GM12878 (cell line): ENCODE data around the gene MRPL37. TPM values are rescaled to one million over a fixed set of nuclear protein-coding genes. Genes with fewer than 3 reads are reported as not detected.

Experiments
- ATAC-seq: fragments of 200-7000 bp; cut with Tn5 transposase; 3 replicates; pipeline ENCODE4 v1.9.1; 2020; ENCODE audit warnings: mild to moderate bottlenecking, moderate library complexity
- BruUV-seq: library from RNA; stranded (reverse); fragments of 400-500 nt; replicated peaks from 2 replicates; lab custom pipeline; 2021; lab: Mats Ljungman, UMichigan
- CTCF ChIA-PET: fragments of 300-600 bp; sonication (Branson Sonifier 250); formaldehyde crosslinking; extraction: SDS; loops from one replicate; lab custom pipeline; 2021; ENCODE audit warnings: inconsistent platforms; lab: Yijun Ruan, JAX
- POLR2A ChIA-PET: fragments of 350-600 bp; formaldehyde crosslinking; extraction: SDS; loops from one replicate; lab custom pipeline; 2021; ENCODE audit warnings: inconsistent platforms; lab: Charles Lee
- RAD21 ChIA-PET: fragments of 300-600 bp; sonication (Branson Sonifier 250); formaldehyde crosslinking; loops from one replicate; lab custom pipeline; 2023; ENCODE audit warnings: antibody characterized with exemption; ENCODE audit not compliant: unreplicated experiment; lab: Charles Lee
- SMC1A ChIA-PET: fragments of 300-600 bp; sonication (Branson Sonifier 250); formaldehyde crosslinking; loops from one replicate; lab custom pipeline; 2023; ENCODE audit not compliant: unreplicated experiment, uncharacterized antibody; lab: Charles Lee
- DNase-seq: peaks from one replicate; pipeline ENCODE4 v3.0.0-alpha.2; 2011; ENCODE audit warnings: low read depth, low spot score
- FAIRE-seq: peaks from 3 replicates; lab custom pipeline; 2011; peaks lifted over from hg19 to GRCh38; lab: Jason Lieb, UNC
- H2AFZ ChIP-seq: 2 replicates; pipeline ENCODE4 v1.6.0; 2011; ENCODE audit warnings: low read depth, low read length, control low read depth; ENCODE audit not compliant: control insufficient read depth
- H3K27ac ChIP-seq: 2 replicates; pipeline ENCODE4 v1.5.1; 2011; ENCODE audit warnings: control low read depth; ENCODE audit not compliant: control insufficient read depth, insufficient read depth
- H3K27me3 ChIP-seq, 2 experiments: replicated peaks in 1 of 2; 2 replicates each; pipeline versions ENCODE4 v1.6.0 to v1.6.1; 2011; ENCODE audit warnings: low read length in 1 of 2; ENCODE audit not compliant: control insufficient read depth in 2 of 2, insufficient read depth in 2 of 2
- H3K36me3 ChIP-seq, 2 experiments: 2 replicates each; pipeline ENCODE4 v1.5.1; 2011; ENCODE audit warnings: low read length in 1 of 2; ENCODE audit not compliant: control insufficient read depth in 2 of 2, insufficient read depth in 2 of 2
- H3K4me1 ChIP-seq: 2 replicates; pipeline ENCODE4 v1.6.1; 2011; ENCODE audit warnings: mild to moderate bottlenecking, low read length, moderate library complexity, mixed read lengths; ENCODE audit not compliant: control insufficient read depth, insufficient read depth
- H3K4me2 ChIP-seq: 2 replicates; pipeline ENCODE4 v1.6.0; 2011; ENCODE audit warnings: control low read depth; ENCODE audit not compliant: control insufficient read depth, insufficient read depth
- H3K4me3 ChIP-seq: fragments of 200-600 bp; sonication (generic); 2 replicates; pipeline ENCODE4 v1.5.1; 2016
- H3K79me2 ChIP-seq: 2 replicates; pipeline ENCODE4 v1.6.0; 2011; ENCODE audit warnings: low read length; ENCODE audit not compliant: control insufficient read depth, insufficient read depth
- H3K9ac ChIP-seq: 2 replicates; pipeline ENCODE4 v1.8.0; 2011; ENCODE audit warnings: low read length, control low read depth, mixed read lengths; ENCODE audit not compliant: control insufficient read depth, insufficient read depth
- H3K9me3 ChIP-seq: replicated peaks from 3 replicates; pipeline ENCODE4 v1.5.1; 2011; ENCODE audit warnings: mild to moderate bottlenecking, low read length; ENCODE audit not compliant: control insufficient read depth, insufficient read depth
- H4K20me1 ChIP-seq: 2 replicates; pipeline ENCODE4 v1.6.0; 2011; ENCODE audit not compliant: control insufficient read depth, insufficient read depth
- CHD2 ChIP-seq: IDR thresholded peaks from 2 replicates; pipeline ENCODE4 v1.6.1; 2011; ENCODE audit warnings: low read depth, low read length, improper control_type of control experiment, borderline replicate concordance
- FOS ChIP-seq: IDR thresholded peaks from 3 replicates; pipeline ENCODE4 v1.6.1; 2011; ENCODE audit warnings: borderline replicate concordance; ENCODE audit not compliant: insufficient read length; ENCODE audit errors: extremely low read depth
- NR2F1 ChIP-seq: fragments of 450-650 bp; conservative IDR thresholded peaks from 2 replicates; pipeline ENCODE4 v1.6.1; 2017; ENCODE audit warnings: mild to moderate bottlenecking
- PKNOX1 ChIP-seq: fragments of 450-650 bp; IDR thresholded peaks from 2 replicates; pipeline ENCODE4 v1.6.1; 2016; ENCODE audit warnings: mild to moderate bottlenecking
- RELB ChIP-seq: fragments of 450-650 bp; IDR thresholded peaks from 2 replicates; pipeline ENCODE4 v1.6.1; 2017; ENCODE audit warnings: low read depth, mild to moderate bottlenecking, moderate library complexity
- STAT1 ChIP-seq: fragments of 450-650 bp; conservative IDR thresholded peaks from 2 replicates; pipeline ENCODE4 v1.6.1; 2014; ENCODE audit warnings: antibody characterized with exemption, mild to moderate bottlenecking
- WGBS: methylation state at CpG from one replicate; pipeline ENCODE4 v1.1.6; 2016; ENCODE audit warnings: low lambda C conversion rate; ENCODE audit not compliant: insufficient replicate concordance, insufficient coverage; ENCODE audit errors: missing lambda C conversion rate; 5-methylcytosine and 5-hydroxymethylcytosine counted together
- in situ Hi-C: fragments of 300-500 bp; cut with MboI; formaldehyde crosslinking; loops from 9 replicates; pipeline ENCODE4 v1.14.3; 2018; ENCODE audit warnings: mixed read lengths
- intact Hi-C: fragments of 100-400 bp; cut with micrococcal nuclease; formaldehyde crosslinking; loops from one replicate; pipeline ENCODE4 v1.14.2; 2022; ENCODE audit not compliant: unreplicated experiment
- polyA plus RNA-seq, 11 experiments: library from polyadenylated mRNA; depleted of rRNA in 4 of 11; unstranded in 6 of 11; stranded (reverse) in 5 of 11; fragments of >200 nt; fragmentation: Nextera tagmentation in 4 of 11; fragmentation: Illumina TruSeq in 1 of 11; extraction: Ambion mirVana in 4 of 11; extraction: Trizol in 1 of 11; gene quantifications; 1 replicate in 1 of 11; 2 replicates in 10 of 11; pipeline versions ENCODE4 v1.2.1 to v1.2.3, GENCODE V29; 2011 to 2016; ENCODE audit warnings: inconsistent platforms in 2 of 11, missing spikeins in 2 of 11, low read depth in 1 of 11
- total RNA-seq, 4 experiments: library from RNA; depleted of rRNA in 3 of 4; stranded (reverse); fragments of >200 nt in 3 of 4; fragmentation: Illumina TruSeq in 1 of 4; extraction: Trizol in 1 of 4; gene quantifications; 2 replicates each; pipeline versions ENCODE4 v1.2.1 to v1.2.3, GENCODE V29; 2013 to 2021

MRPL37 gene
- total and polyA plus RNA-seq, 10 of the 15 experiments (the other 5 are each of a cell fraction or from before 2014, with no cell fraction given): 41.4 to 217 (median 159) TPM

- TF ChIP-seq NR2F1: no peak
- TF ChIP-seq PKNOX1: no peak
- no peak for TF ChIP-seq STAT1
- TF ChIP-seq RELB: no peak
- no peak for TF ChIP-seq FOS
Observed at GRCh38 chr1:54174106-54174505, 25.9 kb upstream of the MRPL37 start (continued).

- ChIA-PET SMC1A (no interaction called here), CTCF (no interaction called here), POLR2A (no interaction called here), RAD21 (no interaction called here)
- in situ Hi-C loops: no loop called here
- Histone ChIP-seq H3K9me3 (no peaks in the 10 kb centered on the region), H3K79me2 (no peaks in the 10 kb centered on the region), H3K4me1 (no peaks in the 10 kb centered on the region), H3K4me2 (no peak overlapping the region), H3K27ac (no peak overlapping the region), H4K20me1 (no peaks in the 10 kb centered on the region), H3K4me3 (no peak overlapping the region), H3K36me3 (no peaks in the 10 kb centered on the region), H3K9ac (no peak overlapping the region), H2AFZ (no peak overlapping the region), H3K27me3 (no peaks in the 10 kb centered on the region)
- intact Hi-C loops: no loop called here
- TF ChIP-seq CHD2: no peak
- 77% methylated on average over 6 of the region's 6 CpGs for WGBS
- no peak for DNase-seq
- BruUV-seq: no TSS peak
- no peak for ATAC-seq
- no peak for FAIRE-seq
Observed at GRCh38 chr1:54176621-54177327, 23.2 kb upstream of the MRPL37 start.
